Lung (tissue), 12 donors: ENCODE measurements around the gene MYH2. TPM values are rescaled to one million over a fixed set of nuclear protein-coding genes. Genes with fewer than 3 reads are reported as not detected.

Experiments
- ATAC-seq: fragments of 200-7000 bp; cut with Tn5 transposase; one replicate; pipeline ENCODE4 v1.9.1; 2020; ENCODE audit warnings: moderate number of reproducible peaks; ENCODE audit not compliant: insufficient read depth, low FRiP score
- DNase-seq, 3 donors: peaks; one replicate each; pipeline ENCODE4 v3.0.0-alpha.2; 2013 to 2017
- H3K27ac ChIP-seq, 2 donors: one replicate each; pipeline ENCODE4 v1.5.1; 2013; ENCODE audit warnings: mild to moderate bottlenecking in 2 of 2, moderate library complexity in 2 of 2, control low read depth in 1 of 2, inconsistent platforms in 1 of 2, low read depth in 1 of 2, low read length in 1 of 2
- H3K27me3 ChIP-seq, 3 donors: one replicate each; pipeline ENCODE4 v1.5.1; 2013; ENCODE audit warnings: low read length in 2 of 3; ENCODE audit not compliant: control insufficient read depth in 3 of 3, insufficient read depth in 3 of 3
- H3K36me3 ChIP-seq, 4 donors: one replicate each; pipeline ENCODE4 v1.5.1; 2013; ENCODE audit warnings: low read length in 4 of 4, mild to moderate bottlenecking in 1 of 4, moderate library complexity in 1 of 4; ENCODE audit not compliant: control insufficient read depth in 4 of 4, insufficient read depth in 4 of 4
- H3K4me1 ChIP-seq, 5 donors: one replicate each; pipeline ENCODE4 v1.5.1; 2013; ENCODE audit warnings: low read length in 5 of 5, mild to moderate bottlenecking in 2 of 5, moderate library complexity in 1 of 5; ENCODE audit not compliant: control insufficient read depth in 5 of 5, insufficient read depth in 5 of 5
- H3K4me3 ChIP-seq: one replicate; pipeline ENCODE4 v1.5.1; 2013; ENCODE audit warnings: mild to moderate bottlenecking, control low read depth, moderate library complexity
- H3K9ac ChIP-seq, 2 donors: one replicate each; pipeline ENCODE4 v1.5.1; 2013; ENCODE audit warnings: low read length in 2 of 2, control low read depth in 1 of 2; ENCODE audit not compliant: insufficient read depth in 1 of 2
- H3K9me3 ChIP-seq, 4 donors: one replicate each; pipeline ENCODE4 v1.5.1; 2013; ENCODE audit warnings: low read length in 3 of 4, mild to moderate bottlenecking in 1 of 4, moderate library complexity in 1 of 4; ENCODE audit not compliant: control insufficient read depth in 4 of 4, insufficient read depth in 3 of 4
- WGBS, 2 donors: extraction: QIAGEN DNeasy Blood & Tissue Kit; methylation state at CpG; one replicate each; pipeline ENCODE4 v1.1.7; 2013; 5-methylcytosine and 5-hydroxymethylcytosine counted together
- polyA plus RNA-seq, 2 donors: library from polyadenylated mRNA; stranded (reverse); fragments of 200-250 nt; gene quantifications; one replicate each; pipeline ENCODE4 v1.2.1, GENCODE V29; 2013
- total RNA-seq, 2 donors: library from RNA; depleted of rRNA in 1 of 2; stranded (reverse); fragments of >200 nt in 1 of 2; gene quantifications; one replicate each; pipeline ENCODE4 v1.2.1, GENCODE V29; 2014 to 2021
- TF ChIP-seq, protein P1 (sequence below): IDR thresholded peaks from 2 replicates; pipeline ENCODE4 v1.5.1; 2012; ENCODE audit warnings: mild to moderate bottlenecking; ENCODE audit errors: control extremely low read depth, extremely low read depth
- donor health status: control.
- donor health status: control.
- donor health status: Bipolar disorder and iron deficiency.
- donor health status: healthy.
- donor health status: DM: yes; HTN: yes; CAD: no.

MYH2 gene
- total and polyA plus RNA-seq, 4 donors = 0.02 TPM; not detected in 2

DNA sequence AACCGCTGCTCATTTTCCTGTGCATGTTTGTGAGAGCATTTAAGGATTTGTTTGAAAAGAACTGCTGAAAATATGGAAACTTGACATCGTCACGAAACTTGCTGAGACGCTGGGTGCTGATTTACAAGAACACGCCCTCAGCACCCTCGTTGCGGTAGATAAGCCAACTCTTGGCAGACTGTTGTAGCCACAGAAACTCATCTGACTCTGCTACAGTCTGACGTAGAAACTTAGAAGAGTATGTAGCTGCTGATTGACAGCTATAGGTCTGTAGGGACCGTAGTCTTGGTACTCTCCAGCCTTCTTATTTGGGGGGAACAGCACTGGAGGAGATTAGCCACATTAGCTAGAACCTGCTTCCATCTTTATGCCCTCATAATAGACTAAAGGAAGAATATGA is 36.1 kb upstream of the MYH2 start:
- WGBS, 2 donors = 76 to 88% methylated on average over 9 of the region's 9 CpGs
- H3K36me3 ChIP-seq = no peaks in the 10 kb centered on the region
- H3K4me3 ChIP-seq = no peak overlapping the region
- H3K9ac ChIP-seq = no peak overlapping the region
- peaks cover 0 to 3% (median 0%) of the 10 kb centered on the region in 4 donors for H3K9me3 ChIP-seq
- TF ChIP-seq, protein P1, sequence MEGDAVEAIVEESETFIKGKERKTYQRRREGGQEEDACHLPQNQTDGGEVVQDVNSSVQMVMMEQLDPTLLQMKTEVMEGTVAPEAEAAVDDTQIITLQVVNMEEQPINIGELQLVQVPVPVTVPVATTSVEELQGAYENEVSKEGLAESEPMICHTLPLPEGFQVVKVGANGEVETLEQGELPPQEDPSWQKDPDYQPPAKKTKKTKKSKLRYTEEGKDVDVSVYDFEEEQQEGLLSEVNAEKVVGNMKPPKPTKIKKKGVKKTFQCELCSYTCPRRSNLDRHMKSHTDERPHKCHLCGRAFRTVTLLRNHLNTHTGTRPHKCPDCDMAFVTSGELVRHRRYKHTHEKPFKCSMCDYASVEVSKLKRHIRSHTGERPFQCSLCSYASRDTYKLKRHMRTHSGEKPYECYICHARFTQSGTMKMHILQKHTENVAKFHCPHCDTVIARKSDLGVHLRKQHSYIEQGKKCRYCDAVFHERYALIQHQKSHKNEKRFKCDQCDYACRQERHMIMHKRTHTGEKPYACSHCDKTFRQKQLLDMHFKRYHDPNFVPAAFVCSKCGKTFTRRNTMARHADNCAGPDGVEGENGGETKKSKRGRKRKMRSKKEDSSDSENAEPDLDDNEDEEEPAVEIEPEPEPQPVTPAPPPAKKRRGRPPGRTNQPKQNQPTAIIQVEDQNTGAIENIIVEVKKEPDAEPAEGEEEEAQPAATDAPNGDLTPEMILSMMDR = no peak
- peaks cover 0 to 3% (median 0%) of the 10 kb centered on the region in 5 donors for H3K4me1 ChIP-seq
- H3K27me3 ChIP-seq = peaks cover 0 to 6% (median 2%) of the 10 kb centered on the region in 3 donors
- no peak overlapping the region for H3K27ac ChIP-seq
- ATAC-seq (no peak), DNase-seq (no peak)

DNA sequence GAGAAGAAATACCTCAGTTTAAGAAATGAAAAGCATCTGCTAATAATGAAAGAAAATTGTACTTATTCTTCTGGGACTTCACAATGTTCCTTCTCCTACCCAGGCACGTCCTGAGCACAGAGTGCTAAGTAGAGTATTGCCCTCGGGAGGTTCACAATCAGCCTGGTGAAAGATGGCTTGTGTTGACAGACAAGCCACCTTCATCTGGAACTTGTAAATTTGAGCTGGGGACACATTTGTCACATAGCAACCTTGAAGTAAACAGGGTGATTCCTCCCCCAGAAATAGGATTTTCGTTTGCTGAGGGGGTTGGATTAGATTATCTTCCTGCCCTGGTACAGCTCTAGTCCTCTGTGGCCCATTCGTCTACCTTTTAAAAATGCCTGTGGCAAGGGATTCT is 34.4 kb upstream of the MYH2 start:
- DNase-seq = no peak
- peaks cover 0 to 3% (median 0%) of the 10 kb centered on the region in 5 donors for H3K4me1 ChIP-seq
- no peaks in the 10 kb centered on the region for H3K36me3 ChIP-seq
- no peak overlapping the region for H3K9ac ChIP-seq
- WGBS, 2 donors = 47 to 54% methylated on average over 4 of the region's 4 CpGs
- no peak overlapping the region for H3K27ac ChIP-seq
- no peaks in the 10 kb centered on the region for H3K9me3 ChIP-seq
- H3K27me3 ChIP-seq = peaks cover 0 to 3% (median 2%) of the 10 kb centered on the region in 3 donors
- ATAC-seq = no peak
- TF ChIP-seq, protein P1 = no peak
- no peak overlapping the region for H3K4me3 ChIP-seq

DNA sequence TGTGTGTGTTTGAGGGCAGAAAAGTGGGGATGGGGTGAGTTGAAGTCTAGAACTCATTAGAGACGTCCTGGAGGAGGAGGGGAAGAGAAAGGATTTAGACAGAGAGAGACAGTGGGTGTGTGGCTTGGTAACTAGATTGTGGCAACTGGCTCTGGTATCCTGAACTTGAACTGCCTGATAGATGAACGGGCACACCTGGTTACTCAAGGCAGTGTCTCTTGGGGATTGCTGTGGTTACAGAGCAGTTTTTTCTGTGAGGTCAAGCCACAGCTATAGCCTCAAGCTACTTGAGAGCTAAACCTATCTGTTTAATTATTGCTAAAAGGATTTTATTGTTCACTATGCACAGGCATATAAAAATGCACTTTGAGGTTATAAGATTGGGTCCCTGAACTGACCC is 29.8 kb upstream of the MYH2 start:
- Histone ChIP-seq H3K27me3 (peaks cover 0 to 2% (median 0%) of the 10 kb centered on the region in 3 donors), H3K27ac (no peak overlapping the region), H3K9ac (no peak overlapping the region), H3K9me3 (no peaks in the 10 kb centered on the region), H3K4me3 (no peak overlapping the region), H3K4me1 (no peaks in the 10 kb centered on the region), H3K36me3 (no peaks in the 10 kb centered on the region)
- TF ChIP-seq, protein P1 = no peak
- ATAC-seq (no peak), DNase-seq (no peak)
- 43 to 47% methylated on average over 2 of the region's 2 CpGs for WGBS, 2 donors

DNA sequence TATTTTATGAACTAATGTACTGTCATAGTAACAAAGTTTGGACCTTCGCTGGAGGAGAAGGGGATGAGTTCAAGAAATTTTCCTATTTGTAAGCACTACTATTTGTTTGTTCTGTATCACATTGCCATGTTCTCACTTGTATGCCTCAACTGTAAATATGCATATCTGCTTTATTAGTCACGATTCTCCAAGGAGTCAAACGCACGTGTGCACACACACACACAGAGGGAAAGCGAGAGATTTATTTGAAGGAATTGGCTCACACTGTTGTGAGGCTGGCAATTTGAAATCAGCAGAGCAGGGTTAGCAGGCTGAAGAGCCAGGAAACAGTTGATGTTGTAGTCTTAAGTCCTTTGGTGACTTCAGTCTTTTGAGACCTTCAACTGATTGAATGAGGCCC is 24.9 kb upstream of the MYH2 start:
- Histone ChIP-seq H3K4me3 (no peak overlapping the region), H3K27me3 (peaks cover 0 to 2% (median 0%) of the 10 kb centered on the region in 3 donors), H3K9me3 (no peaks in the 10 kb centered on the region), H3K9ac (no peak overlapping the region), H3K27ac (no peak overlapping the region), H3K36me3 (no peaks in the 10 kb centered on the region), H3K4me1 (no peaks in the 10 kb centered on the region)
- ATAC-seq (no peak), DNase-seq (no peak)
- 86 to 95% methylated on average over 5 of the region's 5 CpGs for WGBS, 2 donors
- TF ChIP-seq, protein P1 = no peak
